Tibial artery (tissue), 4 donors: ENCODE measurements around the gene SBF1.
A peak's percentile ranks its signal among the peaks of the same experiment; 100 is the strongest.

Experiments used
- DNase-seq, 2 donors: peaks; one replicate each; pipeline ENCODE4 v3.0.0-alpha.2; 2019
- H3K27ac ChIP-seq, 2 donors: fragments of 200-600 bp; sonication (generic) in 1 of 2; 1 replicate in 1 of 2; 2 replicates in 1 of 2; pipeline ENCODE4 v1.5.1; 2018 to 2019; ENCODE audit warnings: mild to moderate bottlenecking in 1 of 2
- H3K27me3 ChIP-seq, 2 donors: fragments of 200-600 bp; sonication (generic) in 1 of 2; one replicate each; pipeline versions ENCODE4 v1.5.1 to v1.6.0; 2016 to 2019
- H3K36me3 ChIP-seq, 3 donors: fragments of 200-600 bp; sonication (generic) in 2 of 3; one replicate each; pipeline ENCODE4 v1.5.1; 2016 to 2019; ENCODE audit warnings: mild to moderate bottlenecking in 2 of 3
- H3K4me1 ChIP-seq, 4 donors: fragments of 200-600 bp; sonication (generic) in 2 of 4; 1 replicate in 3 of 4; 2 replicates in 1 of 4; pipeline ENCODE4 v1.5.1; 2016 to 2019
- H3K4me3 ChIP-seq, 2 donors: fragments of 200-600 bp; sonication (generic) in 1 of 2; 1 replicate in 1 of 2; 2 replicates in 1 of 2; pipeline ENCODE4 v1.5.1; 2018 to 2019; ENCODE audit warnings: mild to moderate bottlenecking in 2 of 2
- H3K9me3 ChIP-seq, 3 donors: fragments of 200-600 bp; sonication (generic) in 1 of 3; one replicate each; pipeline ENCODE4 v1.5.1; 2016 to 2019
- CTCF ChIP-seq, 2 experiments: fragments of 200-600 bp in 1 of 2; fragments of 450-650 bp in 1 of 2; IDR thresholded peaks; one replicate each; pipeline ENCODE4 v1.5.1; 2017 to 2019; ENCODE audit warnings: antibody characterized with exemption in 2 of 2, mild to moderate bottlenecking in 1 of 2, moderate library complexity in 1 of 2
- intact Hi-C: fragments of 100-400 bp; cut with DNase I; formaldehyde crosslinking; loops from one replicate; pipeline ENCODE4 v1.15.0; 2023; ENCODE audit warnings: low total_unique reads

The SBF1 gene

GRCh38 chr22:50474710-50475651 lies at the start of gene SBF1:
Gene SBF1 (minus strand): TSS chr22:50475035. CDS start chr22:50474840, 195 bp downstream.
- Histone ChIP-seq H3K9me3 (no peaks in the 10 kb centered on the region), H3K4me1 (peaks cover 5 to 49% (median 42%) of the 10 kb centered on the region in 4 donors), H3K27ac (peak within 1 kb of the TSS; percentile 83 to 84), H3K36me3 (no peaks in the 10 kb centered on the region), H3K4me3 (peak within 1 kb of the TSS; percentile 76 to 93), H3K27me3 (peaks cover 0 to 13% of the 10 kb centered on the region in 2 donors)
- TF ChIP-seq CTCF (IDR thresholded peaks at IDR 0.05) = no peak
- intact Hi-C loops = no loop called here
- peak; percentile 89 to 94 for DNase-seq

GRCh38 chr22:50523806-50524675 lies 49.2 kb upstream of the SBF1 start:
- H3K9me3 ChIP-seq = no peaks in the 10 kb centered on the region
- H3K4me3 ChIP-seq = peak overlapping the region; percentile 65 to 77
- peaks cover 0 to 29% (median 19%) of the 10 kb centered on the region in 4 donors for H3K4me1 ChIP-seq
- intact Hi-C loops = loop anchor here (2.0 kb wide), 1 partner anchor 15 kb away; the partner anchor contains the start of gene NCAPH2
- no peak for TF ChIP-seq CTCF (IDR thresholded peaks at IDR 0.05)
- H3K27ac ChIP-seq = no peak overlapping the region
- H3K27me3 ChIP-seq = peaks cover 0 to 1% of the 10 kb centered on the region in 2 donors
- DNase-seq = no peak
- H3K36me3 ChIP-seq = peaks cover 26 to 52% (median 36%) of the 10 kb centered on the region in 3 donors

GRCh38 chr22:50523458-50523805 lies 48.6 kb upstream of the SBF1 start:
- H3K4me1 ChIP-seq = peaks cover 0 to 27% (median 19%) of the 10 kb centered on the region in 4 donors
- intact Hi-C loops = no loop called here
- peaks cover 32 to 58% (median 42%) of the 10 kb centered on the region in 3 donors for H3K36me3 ChIP-seq
- H3K27ac ChIP-seq = no peak overlapping the region
- no peaks in the 10 kb centered on the region for H3K9me3 ChIP-seq
- H3K4me3 ChIP-seq = no peak overlapping the region
- TF ChIP-seq CTCF (IDR thresholded peaks at IDR 0.05) = no peak
- H3K27me3 ChIP-seq = no peaks in the 10 kb centered on the region
- DNase-seq = no peak

GRCh38 chr22:50522806-50523438 lies 48.1 kb upstream of the SBF1 start:
- intact Hi-C loops = no loop called here
- Histone ChIP-seq H3K4me3 (no peak overlapping the region), H3K4me1 (peaks cover 0 to 27% (median 19%) of the 10 kb centered on the region in 4 donors), H3K27me3 (no peaks in the 10 kb centered on the region), H3K36me3 (peaks cover 36 to 63% (median 47%) of the 10 kb centered on the region in 3 donors), H3K27ac (no peak overlapping the region), H3K9me3 (no peaks in the 10 kb centered on the region)
- no peak for TF ChIP-seq CTCF (IDR thresholded peaks at IDR 0.05)
- no peak for DNase-seq

GRCh38 chr22:50522208-50522805 lies 47.5 kb upstream of the SBF1 start:
- peaks cover 0 to 26% (median 19%) of the 10 kb centered on the region in 4 donors for H3K4me1 ChIP-seq
- intact Hi-C loops = no loop called here
- no peaks in the 10 kb centered on the region for H3K9me3 ChIP-seq
- no peak overlapping the region for H3K4me3 ChIP-seq
- no peak overlapping the region for H3K27ac ChIP-seq
- no peak for TF ChIP-seq CTCF (IDR thresholded peaks at IDR 0.05)
- H3K27me3 ChIP-seq = no peaks in the 10 kb centered on the region
- H3K36me3 ChIP-seq = peaks cover 42 to 69% (median 53%) of the 10 kb centered on the region in 3 donors
- no peak for DNase-seq
